Endothelial cell of umbilical vein (primary cell): ENCODE measurements around the gene EDEM1. TPM values are rescaled to one million over a fixed set of nuclear protein-coding genes. Genes with fewer than 3 reads are reported as not detected.

ENCODE experiments used
- BruUV-seq: library from RNA; stranded (reverse); fragments of 400-500 nt; replicated peaks from 2 replicates; lab custom pipeline; 2021; lab: Mats Ljungman, UMichigan
- CTCF ChIA-PET: fragments of 300-600, 350-600 bp; sonication (Branson Sonifier 250); formaldehyde crosslinking; loops from one replicate; lab custom pipeline; 2021; ENCODE audit warnings: antibody characterized with exemption, inconsistent platforms; lab: Charles Lee
- POLR2A ChIA-PET: fragments of 300-600, 350-600 bp; sonication (Branson Sonifier 250); formaldehyde crosslinking; loops from one replicate; lab custom pipeline; 2021; ENCODE audit warnings: antibody characterized with exemption, inconsistent platforms; lab: Charles Lee
- DNase-seq: peaks from one replicate; pipeline ENCODE4 v3.0.0-alpha.2; 2011; ENCODE audit warnings: low read depth, low spot score
- FAIRE-seq: peaks from 2 replicates; lab custom pipeline; 2011; peaks lifted over from hg19 to GRCh38; lab: Jason Lieb, UNC
- H2AFZ ChIP-seq: 2 replicates; pipeline ENCODE4 v1.6.0; 2012; ENCODE audit warnings: low read depth, low read length, control low read depth, inconsistent platforms
- H3K27ac ChIP-seq: 2 replicates; pipeline ENCODE4 v1.5.1; 2011; ENCODE audit warnings: low read depth, mild to moderate bottlenecking, control low read depth, low read length, moderate library complexity; ENCODE audit not compliant: insufficient read depth
- H3K27me3 ChIP-seq, 2 experiments: 2 replicates each; pipeline versions ENCODE4 v1.6.0 to v1.6.1; 2011; ENCODE audit warnings: low read length in 2 of 2, mixed read lengths in 1 of 2; ENCODE audit not compliant: control insufficient read depth in 2 of 2, insufficient read depth in 2 of 2
- H3K36me3 ChIP-seq, 2 experiments: 2 replicates in 1 of 2; 3 replicates in 1 of 2; pipeline ENCODE4 v1.5.1; 2011; ENCODE audit warnings: low read length in 2 of 2, mild to moderate bottlenecking in 1 of 2, moderate library complexity in 1 of 2; ENCODE audit not compliant: control insufficient read depth in 2 of 2, insufficient read depth in 2 of 2; ENCODE audit errors: extremely low read depth in 1 of 2
- H3K4me1 ChIP-seq: 3 replicates; pipeline ENCODE4 v1.5.1; 2011; ENCODE audit warnings: mild to moderate bottlenecking, low read length; ENCODE audit not compliant: control insufficient read depth, insufficient read depth; ENCODE audit errors: extremely low read depth
- H3K4me2 ChIP-seq: 2 replicates; pipeline ENCODE4 v1.6.1; 2011; ENCODE audit warnings: low read length, control low read depth, mixed read lengths; ENCODE audit not compliant: insufficient read depth
- H3K4me3 ChIP-seq, 3 experiments: fragments of 200-600 bp in 1 of 3; sonication (generic), shearing (Covaris generic) in 1 of 3; replicated peaks in 1 of 3; 2 replicates each; pipeline ENCODE4 v1.5.1; 2011 to 2016; ENCODE audit warnings: control low read depth in 3 of 3, low read length in 3 of 3, mild to moderate bottlenecking in 2 of 3, inconsistent platforms in 1 of 3, low read depth in 1 of 3, moderate library complexity in 1 of 3; ENCODE audit not compliant: insufficient read depth in 1 of 3
- H3K79me2 ChIP-seq: 2 replicates; pipeline ENCODE4 v1.6.0; 2012; ENCODE audit warnings: low read length, inconsistent platforms; ENCODE audit not compliant: control insufficient read depth, insufficient read depth
- H3K9ac ChIP-seq: replicated peaks from 2 replicates; pipeline ENCODE3; 2011; ENCODE audit warnings: low read length, control low read depth; ENCODE audit not compliant: insufficient read depth; ENCODE audit errors: extremely low read depth
- H3K9me1 ChIP-seq: replicated peaks from 3 replicates; pipeline ENCODE4 v1.6.0; 2011; ENCODE audit warnings: mild to moderate bottlenecking, low read length; ENCODE audit not compliant: control insufficient read depth, insufficient read depth; ENCODE audit errors: extremely low read depth
- H3K9me3 ChIP-seq: replicated peaks from 2 replicates; pipeline ENCODE4 v1.5.1; 2012; ENCODE audit warnings: low read length, inconsistent platforms; ENCODE audit not compliant: control insufficient read depth, insufficient read depth
- H4K20me1 ChIP-seq: replicated peaks from 2 replicates; pipeline ENCODE3; 2011; ENCODE audit warnings: mild to moderate bottlenecking, low read length; ENCODE audit not compliant: control insufficient read depth, insufficient read depth; ENCODE audit errors: extremely low read depth
- EZH2 ChIP-seq: IDR thresholded peaks from 2 replicates; pipeline ENCODE4 v1.6.1; 2012; ENCODE audit warnings: borderline replicate concordance, low read depth, mild to moderate bottlenecking, moderate library complexity, low read length, inconsistent platforms; ENCODE audit not compliant: severe bottlenecking
- FOS ChIP-seq: IDR thresholded peaks from 2 replicates; pipeline ENCODE4 v1.6.1; 2011; ENCODE audit warnings: mild to moderate bottlenecking, low read length, moderate library complexity, borderline replicate concordance; ENCODE audit not compliant: insufficient read depth
- GATA2 ChIP-seq: IDR thresholded peaks from 2 replicates; pipeline ENCODE4 v1.7.0; 2011; ENCODE audit warnings: low read depth, mild to moderate bottlenecking, moderate library complexity, mixed read lengths, low read length; ENCODE audit not compliant: insufficient read length, insufficient read depth
- JUN ChIP-seq: IDR thresholded peaks from 2 replicates; pipeline ENCODE4 v1.6.1; 2011; ENCODE audit warnings: borderline replicate concordance, low read depth; ENCODE audit not compliant: insufficient read length, insufficient read depth
- MYC ChIP-seq: IDR thresholded peaks from one replicate; pipeline ENCODE4 v1.6.1; 2011; ENCODE audit warnings: mild to moderate bottlenecking, low read depth, low read length
- POLR2A ChIP-seq: IDR thresholded peaks from 2 replicates; pipeline ENCODE4 v1.6.1; 2012; ENCODE audit warnings: low read depth, mild to moderate bottlenecking, control low read depth, low read length
- POLR2AphosphoS5 ChIP-seq: IDR thresholded peaks from 2 replicates; pipeline ENCODE4 v1.6.1; 2012; ENCODE audit warnings: low read depth, mild to moderate bottlenecking, control low read depth, low read length, moderate library complexity; ENCODE audit not compliant: insufficient read depth
- dilution Hi-C: fragments of 300-500 bp; cut with MboI; formaldehyde crosslinking; loops from one replicate; pipeline ENCODE4 v1.15.0; 2019; ENCODE audit warnings: low sequenced_read_pairs; ENCODE audit not compliant: extremely low pct_ligation_motif_present
- intact Hi-C: fragments of 100-400 bp; cut with micrococcal nuclease; formaldehyde crosslinking; loops from one replicate; pipeline ENCODE4 v1.10.0; 2022
- polyA plus RNA-seq, 4 experiments: library from polyadenylated mRNA; depleted of rRNA in 3 of 4; stranded (reverse) in 3 of 4; unstranded in 1 of 4; fragments of >200 nt; gene quantifications; 2 replicates each; pipeline versions ENCODE4 v1.2.1 to v1.2.3, GENCODE V29; 2011 to 2012; ENCODE audit warnings: missing spikeins in 1 of 4
- total RNA-seq: library from RNA; stranded (reverse); gene quantifications from 2 replicates; pipeline ENCODE4 v1.2.3, GENCODE V29; 2021
- TF ChIP-seq, protein P1 (sequence below), 2 donors: IDR thresholded peaks; 1 replicate in 1 of 2; 2 replicates in 1 of 2; pipeline ENCODE4 v1.5.1; 2011; ENCODE audit warnings: low read length in 2 of 2, mild to moderate bottlenecking in 2 of 2, moderate library complexity in 2 of 2, control low read depth in 1 of 2, inconsistent platforms in 1 of 2, low read depth in 1 of 2; ENCODE audit not compliant: insufficient read depth in 1 of 2; ENCODE audit errors: extremely low read depth in 1 of 2
- TF ChIP-seq, protein P2 (sequence below): IDR thresholded peaks from 2 replicates; pipeline ENCODE4 v1.6.1; 2011; ENCODE audit not compliant: insufficient read depth, insufficient read length

The EDEM1 gene
- total and polyA plus RNA-seq, 2 donors (not counting 3 experiments of a cell fraction or from before 2014, with no cell fraction given) = 19.4 to 61.1 TPM

DNA sequence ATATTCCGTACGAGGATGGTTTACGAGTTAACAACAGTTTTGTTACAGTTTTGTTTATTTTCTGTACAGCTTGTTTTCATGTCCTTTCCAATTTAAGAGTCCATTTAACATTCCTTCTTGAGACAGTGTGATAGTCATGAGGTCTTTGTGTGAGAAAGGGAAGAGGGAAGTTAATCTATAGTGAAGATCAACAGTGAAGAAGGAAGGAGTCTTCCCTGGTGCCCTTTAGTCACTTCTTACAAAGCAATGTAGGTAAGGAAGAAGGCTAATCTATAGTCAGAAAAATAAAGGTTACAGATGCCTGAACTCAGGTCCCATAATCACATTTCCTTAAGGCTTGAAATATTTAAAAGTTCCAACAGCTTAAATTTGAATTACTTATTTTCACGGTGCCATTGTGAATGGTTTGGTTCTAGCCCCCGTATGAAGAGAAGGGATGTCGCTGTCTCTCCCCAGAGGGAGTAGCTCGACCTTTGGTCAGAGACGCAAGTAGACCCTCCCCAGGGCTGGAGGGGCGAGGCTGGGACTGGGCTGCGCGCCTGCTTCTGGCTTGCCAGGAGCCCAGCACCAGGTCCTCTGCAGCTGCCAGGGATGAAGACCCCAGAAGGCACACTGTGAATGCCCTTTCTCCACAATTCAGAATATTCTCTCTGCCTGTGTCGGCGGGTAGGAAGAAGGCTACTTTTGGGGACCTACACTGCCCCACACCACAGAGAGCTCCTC lies 34.9 kb downstream of the EDEM1 start:
- no peak for DNase-seq
- TF ChIP-seq FOS (no peak), GATA2 (no peak), POLR2A (no peak), JUN (no peak), EZH2 (no peak), POLR2AphosphoS5 (no peak), MYC (no peak)
- TF ChIP-seq, protein P1, sequence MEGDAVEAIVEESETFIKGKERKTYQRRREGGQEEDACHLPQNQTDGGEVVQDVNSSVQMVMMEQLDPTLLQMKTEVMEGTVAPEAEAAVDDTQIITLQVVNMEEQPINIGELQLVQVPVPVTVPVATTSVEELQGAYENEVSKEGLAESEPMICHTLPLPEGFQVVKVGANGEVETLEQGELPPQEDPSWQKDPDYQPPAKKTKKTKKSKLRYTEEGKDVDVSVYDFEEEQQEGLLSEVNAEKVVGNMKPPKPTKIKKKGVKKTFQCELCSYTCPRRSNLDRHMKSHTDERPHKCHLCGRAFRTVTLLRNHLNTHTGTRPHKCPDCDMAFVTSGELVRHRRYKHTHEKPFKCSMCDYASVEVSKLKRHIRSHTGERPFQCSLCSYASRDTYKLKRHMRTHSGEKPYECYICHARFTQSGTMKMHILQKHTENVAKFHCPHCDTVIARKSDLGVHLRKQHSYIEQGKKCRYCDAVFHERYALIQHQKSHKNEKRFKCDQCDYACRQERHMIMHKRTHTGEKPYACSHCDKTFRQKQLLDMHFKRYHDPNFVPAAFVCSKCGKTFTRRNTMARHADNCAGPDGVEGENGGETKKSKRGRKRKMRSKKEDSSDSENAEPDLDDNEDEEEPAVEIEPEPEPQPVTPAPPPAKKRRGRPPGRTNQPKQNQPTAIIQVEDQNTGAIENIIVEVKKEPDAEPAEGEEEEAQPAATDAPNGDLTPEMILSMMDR (IDR thresholded peaks at IDR 0.05; ENCODE audit: extremely low read depth in 1 of 2, insufficient read depth in 1 of 2, low read depth in 1 of 2, low read length in 2 of 2) = no peak
- TF ChIP-seq, protein P2, sequence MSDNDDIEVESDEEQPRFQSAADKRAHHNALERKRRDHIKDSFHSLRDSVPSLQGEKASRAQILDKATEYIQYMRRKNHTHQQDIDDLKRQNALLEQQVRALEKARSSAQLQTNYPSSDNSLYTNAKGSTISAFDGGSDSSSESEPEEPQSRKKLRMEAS = no peak
- no peak for FAIRE-seq
- Histone ChIP-seq H3K27ac (no peak overlapping the region), H3K4me3 (no peak overlapping the region), H2AFZ (no peak overlapping the region), H3K27me3 (no peaks in the 10 kb centered on the region), H3K4me1 (no peaks in the 10 kb centered on the region), H3K9me3 (no peaks in the 10 kb centered on the region), H3K9me1 (no peaks in the 10 kb centered on the region), H3K9ac (no peak overlapping the region), H4K20me1 (peaks cover 2% of the 10 kb centered on the region), H3K36me3 (peaks cover 0 to 6% of the 10 kb centered on the region in 2 experiments), H3K4me2 (no peak overlapping the region), H3K79me2 (no peaks in the 10 kb centered on the region)
- dilution Hi-C loops (no loop called here), intact Hi-C loops (no loop called here)
- POLR2A ChIA-PET = no interaction called here
- CTCF ChIA-PET = no interaction called here
- no TSS peak for BruUV-seq
